ENCODE measurements around the gene UBQLN2. TPM values are rescaled to one million over a fixed set of nuclear protein-coding genes. Genes with fewer than 3 reads are reported as not detected.
"Not testable (repeated sequence)": the region's sequence is repeated elsewhere in the genome, so short reads cannot be mapped to it uniquely, and the experiment has no call there.

UBQLN2 gene
- 10 to 100 TPM; 11.5 to 17.3 TPM for total RNA-seq
- polyA plus RNA-seq (ENCODE audit: insufficient read depth, low read depth, low replicate concordance), result 12.8 TPM
- long read RNA-seq, donor 1, full-length matches to known transcripts, result 96 of 96 reads
- long read RNA-seq, donor 1, partial matches to known transcripts, result 0 of 96 reads
- long read RNA-seq, donor 1, other reads (novel, unspliced or antisense), result 0 of 96 reads
- long read RNA-seq, donor 2, full-length matches to known transcripts, result 52 of 52 reads
- long read RNA-seq, donor 2, partial matches to known transcripts, result 0 of 52 reads
- long read RNA-seq, donor 2, other reads (novel, unspliced or antisense), result 0 of 52 reads

- peak within 1 kb of the TSS; percentile 95 to 97 for H3K27ac ChIP-seq
- H3K36me3 ChIP-seq (ENCODE audit: low read depth, missing control alignments), result no peaks in the 10 kb centered on the region
- H3K9me3 ChIP-seq, result no peaks in the 10 kb centered on the region
- intact Hi-C loops (cut with DNase I; ENCODE audit: low total_unique reads), result no loop called here
- 1 to 3% methylated on average over 8 to 48 of the region's 70 CpGs for WGBS, 2 donors
- TF ChIP-seq POLR2A (IDR thresholded peaks at IDR 0.05) (peak; percentile 15), CTCF (IDR thresholded peaks at IDR 0.05) (no peak)
- H3K27me3 ChIP-seq, result no peaks in the 10 kb centered on the region
- DNase-seq, result peak; percentile 86
- peak within 1 kb of the TSS; percentile 61 to 80 for H3K4me3 ChIP-seq
- no peaks in the 10 kb centered on the region for H3K4me1 ChIP-seq
Observed at GRCh38 chrX:56563231-56564161, at the start of gene UBQLN2. Gene UBQLN2, plus strand, starts transcription at chrX:56563627. Its CDS starts 247 bp downstream, at chrX:56563874.

- no peak overlapping the region for H3K27ac ChIP-seq
- H3K9me3 ChIP-seq, result no peaks in the 10 kb centered on the region
- TF ChIP-seq CTCF (IDR thresholded peaks at IDR 0.05), result no peak
- no peak for TF ChIP-seq POLR2A (IDR thresholded peaks at IDR 0.05)
- DNase-seq, result no peak
- no peak overlapping the region for H3K4me3 ChIP-seq
- no peaks in the 10 kb centered on the region for H3K36me3 ChIP-seq (ENCODE audit: low read depth, missing control alignments)
- no peaks in the 10 kb centered on the region for H3K27me3 ChIP-seq
- no peaks in the 10 kb centered on the region for H3K4me1 ChIP-seq
- 62 to 71% methylated on average over 2 of the region's 2 CpGs for WGBS, 2 donors
- intact Hi-C loops (cut with DNase I; ENCODE audit: low total_unique reads), result no loop called here
Observed at GRCh38 chrX:56519642-56520041, 43.8 kb upstream of the UBQLN2 start.

GRCh38 chrX:56529482-56530007 is 33.9 kb upstream of the UBQLN2 start:
- H3K4me3 ChIP-seq; H3K9me3 ChIP-seq; H3K36me3 ChIP-seq (ENCODE audit: low read depth, missing control alignments); DNase-seq; intact Hi-C loops (cut with DNase I; ENCODE audit: low total_unique reads); H3K27ac ChIP-seq; H3K4me1 ChIP-seq; H3K27me3 ChIP-seq: not testable (repeated sequence)
- WGBS, 2 donors, result 52 to 72% methylated on average over 2 of the region's 2 CpGs

GRCh38 chrX:56530011-56530410 is 33.4 kb upstream of the UBQLN2 start:
- H3K27ac ChIP-seq, result no peak overlapping the region
- H3K27me3 ChIP-seq, result no peaks in the 10 kb centered on the region
- H3K36me3 ChIP-seq (ENCODE audit: low read depth, missing control alignments), result no peaks in the 10 kb centered on the region
- 43 to 56% methylated on average over 1 of the region's 1 CpG for WGBS, 2 donors
- no peak for DNase-seq
- H3K4me1 ChIP-seq, result no peaks in the 10 kb centered on the region
- TF ChIP-seq POLR2A (IDR thresholded peaks at IDR 0.05), result no peak
- no peak for TF ChIP-seq CTCF (IDR thresholded peaks at IDR 0.05)
- no peaks in the 10 kb centered on the region for H3K9me3 ChIP-seq
- intact Hi-C loops (cut with DNase I; ENCODE audit: low total_unique reads), result no loop called here
- H3K4me3 ChIP-seq, result no peak overlapping the region

- 65 to 87% methylated on average over 1 of the region's 1 CpG for WGBS, 2 donors
- H3K4me3 ChIP-seq, result no peak overlapping the region
- intact Hi-C loops (cut with DNase I; ENCODE audit: low total_unique reads), result no loop called here
- DNase-seq, result no peak
- TF ChIP-seq POLR2A (IDR thresholded peaks at IDR 0.05) (no peak), CTCF (IDR thresholded peaks at IDR 0.05) (no peak)
- H3K4me1 ChIP-seq, result no peaks in the 10 kb centered on the region
- H3K27me3 ChIP-seq, result no peaks in the 10 kb centered on the region
- no peaks in the 10 kb centered on the region for H3K9me3 ChIP-seq
- H3K36me3 ChIP-seq (ENCODE audit: low read depth, missing control alignments), result no peaks in the 10 kb centered on the region
- H3K27ac ChIP-seq, result no peak overlapping the region
Observed at GRCh38 chrX:56550667-56551066, 12.8 kb upstream of the UBQLN2 start.
